Keratinocyte (primary cell): ENCODE measurements around the gene DLG5. TPM values are rescaled to one million over a fixed set of nuclear protein-coding genes. Genes with fewer than 3 reads are reported as not detected.

ENCODE experiments used
- DNase-seq: peaks from one replicate; pipeline ENCODE4 v3.0.0-alpha.2; 2011; ENCODE audit warnings: low read depth, missing footprints, low spot score
- FAIRE-seq: peaks from 2 replicates; lab custom pipeline; 2011; peaks lifted over from hg19 to GRCh38; lab: Jason Lieb, UNC
- H2AFZ ChIP-seq: 2 replicates; pipeline ENCODE4 v1.6.0; 2012; ENCODE audit warnings: low read length, control low read depth, inconsistent platforms; ENCODE audit not compliant: control insufficient read depth
- H3K27ac ChIP-seq: 2 replicates; pipeline ENCODE4 v1.5.1; 2011; ENCODE audit warnings: low read length; ENCODE audit not compliant: control insufficient read depth, insufficient read depth
- H3K27me3 ChIP-seq: 3 replicates; pipeline ENCODE4 v1.6.0; 2011; ENCODE audit warnings: low read length; ENCODE audit not compliant: control insufficient read depth, insufficient read depth; ENCODE audit errors: extremely low read depth
- H3K36me3 ChIP-seq, 2 experiments: 2 replicates in 1 of 2; 3 replicates in 1 of 2; pipeline ENCODE4 v1.5.1; 2011; ENCODE audit warnings: low read length in 2 of 2, mild to moderate bottlenecking in 1 of 2; ENCODE audit not compliant: control insufficient read depth in 2 of 2, insufficient read depth in 2 of 2; ENCODE audit errors: extremely low read depth in 1 of 2
- H3K4me1 ChIP-seq: 3 replicates; pipeline ENCODE4 v1.5.1; 2011; ENCODE audit warnings: low read length; ENCODE audit not compliant: control insufficient read depth, insufficient read depth; ENCODE audit errors: extremely low read depth
- H3K4me2 ChIP-seq: 3 replicates; pipeline ENCODE4 v1.6.0; 2011; ENCODE audit warnings: low read depth, low read length; ENCODE audit not compliant: control insufficient read depth, insufficient read depth; ENCODE audit errors: extremely low read depth
- H3K4me3 ChIP-seq, 3 experiments: fragments of 200-600 bp in 1 of 3; sonication (generic) in 1 of 3; 2 replicates in 2 of 3; 3 replicates in 1 of 3; pipeline ENCODE4 v1.5.1; 2011 to 2016; ENCODE audit warnings: low read length in 3 of 3, mild to moderate bottlenecking in 3 of 3, control low read depth in 2 of 3, inconsistent platforms in 1 of 3, low read depth in 1 of 3, mixed read lengths in 1 of 3, mixed run types in 1 of 3, moderate library complexity in 1 of 3; ENCODE audit not compliant: control insufficient read depth in 2 of 3, insufficient read depth in 2 of 3; ENCODE audit errors: extremely low read depth in 1 of 3
- H3K79me2 ChIP-seq: 2 replicates; pipeline ENCODE4 v1.6.0; 2012; ENCODE audit warnings: low read length; ENCODE audit not compliant: control insufficient read depth, insufficient read depth
- H3K9ac ChIP-seq: 3 replicates; pipeline ENCODE4 v1.6.0; 2011; ENCODE audit warnings: low read length; ENCODE audit not compliant: control insufficient read depth, insufficient read depth; ENCODE audit errors: extremely low read depth
- H3K9me1 ChIP-seq: 3 replicates; pipeline ENCODE4 v1.6.0; 2011; ENCODE audit warnings: low read length; ENCODE audit not compliant: control insufficient read depth, insufficient read depth; ENCODE audit errors: extremely low read depth
- H3K9me3 ChIP-seq: 2 replicates; pipeline ENCODE4 v1.5.1; 2012; ENCODE audit warnings: low read depth, low read length; ENCODE audit not compliant: control insufficient read depth
- H4K20me1 ChIP-seq: 3 replicates; pipeline ENCODE4 v1.6.0; 2011; ENCODE audit warnings: low read length; ENCODE audit not compliant: control insufficient read depth, insufficient read depth; ENCODE audit errors: extremely low read depth
- EZH2 ChIP-seq: IDR thresholded peaks from one replicate; pipeline ENCODE4 v1.6.1; 2012; ENCODE audit warnings: inconsistent platforms, mild to moderate bottlenecking, low read length, moderate library complexity
- dilution Hi-C: fragments of 300-500 bp; cut with MboI; formaldehyde crosslinking; loops from one replicate; pipeline ENCODE4 v1.7.0; 2020; ENCODE audit warnings: low sequenced_read_pairs; ENCODE audit not compliant: extremely low pct_ligation_motif_present
- polyA plus RNA-seq, 5 experiments: library from polyadenylated mRNA; depleted of rRNA in 3 of 5; stranded (reverse) in 3 of 5; stranded (forward) in 1 of 5; unstranded in 1 of 5; fragments of >200 nt; gene quantifications; 1 replicate in 1 of 5; 2 replicates in 3 of 5; 3 replicates in 1 of 5; pipeline versions ENCODE4 v1.2.1 to v1.2.3, GENCODE V29; 2011 to 2012; ENCODE audit warnings: missing spikeins in 2 of 5, low read depth in 1 of 5, low replicate concordance in 1 of 5
- TF ChIP-seq, protein P1 (sequence below), 3 experiments: IDR thresholded peaks in 1 of 3; conservative IDR thresholded peaks in 1 of 3; optimal IDR thresholded peaks in 1 of 3; 2 replicates in 2 of 3; 3 replicates in 1 of 3; pipeline versions ENCODE3 to v1.5.1; 2011; ENCODE audit warnings: low read length in 3 of 3, mild to moderate bottlenecking in 3 of 3, moderate library complexity in 2 of 3, control low read depth in 1 of 3, inconsistent platforms in 1 of 3; ENCODE audit not compliant: insufficient read depth in 2 of 3; ENCODE audit errors: extremely low read depth in 1 of 3

DLG5 gene
- polyA plus RNA-seq, 1 donor (not counting 4 experiments of a cell fraction or from before 2014, with no cell fraction given) = 17.2 TPM

- no peak for DNase-seq
- Histone ChIP-seq H3K9ac (no peak overlapping the region), H3K79me2 (no peaks in the 10 kb centered on the region), H3K27me3 (no peaks in the 10 kb centered on the region), H3K27ac (no peak overlapping the region), H3K4me1 (no peaks in the 10 kb centered on the region), H3K9me3 (no peaks in the 10 kb centered on the region), H3K9me1 (no peaks in the 10 kb centered on the region), H3K36me3 (peaks cover 47 to 52% of the 10 kb centered on the region in 2 experiments), H2AFZ (no peak overlapping the region), H3K4me3 (no peak overlapping the region), H4K20me1 (no peaks in the 10 kb centered on the region), H3K4me2 (no peak overlapping the region)
- no peak for FAIRE-seq
- dilution Hi-C loops = no loop called here
- TF ChIP-seq, protein P1, sequence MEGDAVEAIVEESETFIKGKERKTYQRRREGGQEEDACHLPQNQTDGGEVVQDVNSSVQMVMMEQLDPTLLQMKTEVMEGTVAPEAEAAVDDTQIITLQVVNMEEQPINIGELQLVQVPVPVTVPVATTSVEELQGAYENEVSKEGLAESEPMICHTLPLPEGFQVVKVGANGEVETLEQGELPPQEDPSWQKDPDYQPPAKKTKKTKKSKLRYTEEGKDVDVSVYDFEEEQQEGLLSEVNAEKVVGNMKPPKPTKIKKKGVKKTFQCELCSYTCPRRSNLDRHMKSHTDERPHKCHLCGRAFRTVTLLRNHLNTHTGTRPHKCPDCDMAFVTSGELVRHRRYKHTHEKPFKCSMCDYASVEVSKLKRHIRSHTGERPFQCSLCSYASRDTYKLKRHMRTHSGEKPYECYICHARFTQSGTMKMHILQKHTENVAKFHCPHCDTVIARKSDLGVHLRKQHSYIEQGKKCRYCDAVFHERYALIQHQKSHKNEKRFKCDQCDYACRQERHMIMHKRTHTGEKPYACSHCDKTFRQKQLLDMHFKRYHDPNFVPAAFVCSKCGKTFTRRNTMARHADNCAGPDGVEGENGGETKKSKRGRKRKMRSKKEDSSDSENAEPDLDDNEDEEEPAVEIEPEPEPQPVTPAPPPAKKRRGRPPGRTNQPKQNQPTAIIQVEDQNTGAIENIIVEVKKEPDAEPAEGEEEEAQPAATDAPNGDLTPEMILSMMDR (optimal IDR thresholded peaks at IDR 0.05 in 1 of 3, IDR thresholded peaks at IDR 0.05 in 1 of 3, conservative IDR thresholded peaks at IDR 0.05 in 1 of 3; ENCODE audit: extremely low read depth in 1 of 3, insufficient read depth in 2 of 3, low read length in 3 of 3) = no peak
- TF ChIP-seq EZH2 = no peak
Measured at GRCh38 chr10:77809336-77809735, 117.2 kb downstream of the DLG5 start.

- H3K4me1 ChIP-seq = no peaks in the 10 kb centered on the region
- no peaks in the 10 kb centered on the region for H3K9me3 ChIP-seq
- TF ChIP-seq EZH2 = no peak
- TF ChIP-seq, protein P1 (optimal IDR thresholded peaks at IDR 0.05 in 1 of 3, IDR thresholded peaks at IDR 0.05 in 1 of 3, conservative IDR thresholded peaks at IDR 0.05 in 1 of 3; ENCODE audit: extremely low read depth in 1 of 3, insufficient read depth in 2 of 3, low read length in 3 of 3) = no peak
- H3K4me2 ChIP-seq = no peak overlapping the region
- DNase-seq (no peak), FAIRE-seq (no peak)
- no peak overlapping the region for H3K9ac ChIP-seq
- dilution Hi-C loops = no loop called here
- no peak overlapping the region for H3K4me3 ChIP-seq
- no peak overlapping the region for H3K27ac ChIP-seq
- H3K27me3 ChIP-seq = no peaks in the 10 kb centered on the region
- H4K20me1 ChIP-seq = no peaks in the 10 kb centered on the region
- H3K9me1 ChIP-seq = no peaks in the 10 kb centered on the region
- H3K79me2 ChIP-seq = no peaks in the 10 kb centered on the region
- H3K36me3 ChIP-seq = peaks cover 46 to 48% of the 10 kb centered on the region in 2 experiments
- H2AFZ ChIP-seq = no peak overlapping the region
Measured at GRCh38 chr10:77807706-77808105, 118.8 kb downstream of the DLG5 start.
